ENCODE data around the gene BMP8A.

Gene BMP8A

DNA sequence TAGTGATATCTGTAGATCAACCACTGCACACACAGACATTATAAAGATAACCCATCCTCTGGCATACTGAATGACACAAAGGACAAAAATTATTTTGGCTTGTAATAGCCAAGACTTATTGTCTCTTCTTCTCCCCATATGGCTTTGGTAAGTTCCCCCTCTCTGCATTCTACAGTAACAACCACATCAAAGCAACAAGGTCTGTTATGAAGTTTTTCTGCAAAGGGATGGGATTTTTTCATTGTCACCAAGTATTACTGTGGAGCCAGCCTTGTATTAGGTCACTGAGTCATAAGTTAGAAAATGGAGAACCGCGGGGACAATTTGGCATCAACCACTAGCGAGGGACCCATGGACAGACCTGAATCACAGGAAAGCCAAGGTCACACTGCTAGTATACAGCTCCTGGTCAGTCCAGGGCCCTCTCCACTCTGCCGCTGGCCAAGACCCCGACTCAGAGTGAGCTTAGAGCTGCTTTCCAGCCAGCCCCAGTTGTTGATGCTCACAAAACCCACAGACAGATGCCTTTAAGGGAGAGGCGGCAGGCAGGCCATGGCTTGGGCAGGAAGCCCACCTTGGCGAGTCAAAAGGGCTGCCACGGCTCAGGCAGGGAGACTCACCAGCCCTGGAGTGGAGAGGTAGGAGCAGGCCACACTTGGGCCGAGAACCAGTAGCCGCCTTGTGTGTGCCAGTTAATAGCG, 79.2 kb downstream of the BMP8A start:
- DNase-seq (ENCODE audit: low read depth in 3 of 3) = no peak

DNA sequence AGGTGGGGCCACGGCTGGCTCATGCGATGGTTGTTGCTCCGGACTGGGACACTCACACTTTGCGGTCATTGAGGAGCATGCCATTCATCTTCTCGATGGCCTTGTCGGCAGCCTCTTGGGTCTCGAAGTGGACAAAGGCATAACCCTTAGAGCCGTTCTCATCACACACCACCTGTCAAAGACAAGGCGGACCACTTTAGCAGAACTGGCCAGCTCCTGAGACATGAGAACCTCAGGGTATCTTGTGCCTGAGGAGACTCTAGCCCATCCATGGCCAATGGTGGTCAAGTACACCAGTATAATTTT, 79.7 kb downstream of the BMP8A start:
- DNase-seq (ENCODE audit: low read depth in 3 of 3) = no peak

DNA sequence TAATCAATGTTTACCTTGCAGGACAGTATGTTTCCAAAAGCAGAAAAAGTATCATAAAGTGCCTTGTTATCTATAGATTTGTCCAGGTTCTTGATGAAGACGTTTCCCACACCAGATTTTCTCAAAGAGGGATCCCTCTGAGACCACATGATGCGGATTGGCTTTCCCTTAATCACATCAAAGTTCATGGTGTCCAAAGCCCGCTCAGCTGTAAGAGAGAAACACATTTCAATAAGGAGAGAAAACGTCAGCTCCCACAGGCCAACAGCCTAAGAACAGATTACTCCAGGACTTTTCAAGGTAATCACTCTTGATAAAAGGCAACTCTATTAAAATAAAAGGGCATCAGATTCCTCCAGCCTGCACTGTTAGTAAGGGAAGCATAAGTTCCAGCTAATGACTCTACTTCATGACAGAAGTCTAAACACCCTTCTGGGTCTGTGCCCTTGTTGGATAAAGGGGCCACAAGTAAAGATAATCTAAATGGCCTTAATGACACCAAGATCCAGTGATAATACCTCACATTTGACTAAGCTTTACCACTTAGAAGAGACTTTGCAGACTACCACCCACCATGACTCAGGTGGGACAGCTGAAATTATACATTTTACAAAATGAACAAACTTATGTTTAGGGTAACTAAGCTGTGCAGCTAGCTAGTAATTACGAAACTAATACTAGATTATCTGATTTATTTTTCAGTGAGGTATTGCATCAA, 81.1 kb downstream of the BMP8A start:
- no peak for DNase-seq (ENCODE audit: low read depth in 3 of 3)

DNA sequence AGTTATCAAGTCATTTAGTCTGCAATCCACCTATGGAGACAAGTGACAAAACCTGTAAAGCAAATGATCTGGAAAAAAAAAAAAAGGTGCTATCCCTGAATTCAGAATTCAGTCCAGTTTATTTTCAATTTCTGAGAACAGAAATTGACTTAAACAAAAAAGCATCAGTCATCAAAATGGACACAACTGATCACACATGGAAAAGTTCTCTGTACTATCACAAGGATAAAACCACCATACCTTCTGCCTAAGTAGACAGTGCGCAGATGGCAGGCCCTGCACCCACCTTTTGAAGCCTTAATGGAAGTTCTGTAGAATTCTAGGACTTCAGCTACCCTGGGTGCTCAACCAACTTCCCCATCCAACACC, 81.6 kb downstream of the BMP8A start:
- DNase-seq (ENCODE audit: low read depth in 3 of 3) = no peak

DNA sequence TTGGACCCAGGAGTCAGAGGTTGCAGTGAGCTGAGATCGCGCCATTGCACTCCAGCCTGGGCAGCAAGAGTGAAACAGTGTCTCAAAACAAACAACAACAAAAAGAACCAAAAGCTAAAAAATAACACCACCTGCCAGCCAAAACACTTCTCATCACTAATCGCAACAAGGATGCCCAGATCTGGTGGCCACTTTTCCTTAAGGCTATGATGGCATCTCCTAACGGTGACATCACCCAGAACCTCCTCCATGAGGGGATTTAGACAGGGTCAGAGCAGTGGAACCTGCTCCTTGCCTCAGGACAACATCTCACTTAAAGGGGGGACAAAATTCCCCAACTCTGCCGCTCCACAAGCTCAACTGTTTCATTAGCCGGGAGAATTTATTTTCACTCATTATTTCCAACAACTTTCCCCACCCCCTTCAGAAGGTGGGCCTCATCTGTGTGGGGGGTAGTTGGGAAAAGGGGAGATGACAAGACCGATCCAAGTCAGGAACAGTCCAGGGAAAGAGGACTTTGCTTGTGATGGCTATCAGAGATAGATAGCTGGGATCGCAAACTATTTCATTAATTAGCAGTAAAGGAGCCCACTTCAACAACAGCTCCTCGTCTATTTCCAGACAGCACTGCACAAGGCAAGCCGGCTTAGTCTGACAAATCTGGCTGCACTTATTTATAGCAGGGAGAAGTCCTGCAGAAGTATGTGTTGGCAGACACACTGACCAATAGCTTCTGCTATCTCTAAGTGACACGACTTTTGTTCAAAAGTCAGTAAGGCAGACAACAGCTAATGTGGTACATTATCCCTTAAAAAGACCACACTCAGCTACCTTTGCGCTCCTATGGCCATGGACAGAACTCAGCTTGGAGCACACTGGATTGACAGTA, 82.5 kb downstream of the BMP8A start:
- no peak for DNase-seq (ENCODE audit: low read depth in 3 of 3)

DNA sequence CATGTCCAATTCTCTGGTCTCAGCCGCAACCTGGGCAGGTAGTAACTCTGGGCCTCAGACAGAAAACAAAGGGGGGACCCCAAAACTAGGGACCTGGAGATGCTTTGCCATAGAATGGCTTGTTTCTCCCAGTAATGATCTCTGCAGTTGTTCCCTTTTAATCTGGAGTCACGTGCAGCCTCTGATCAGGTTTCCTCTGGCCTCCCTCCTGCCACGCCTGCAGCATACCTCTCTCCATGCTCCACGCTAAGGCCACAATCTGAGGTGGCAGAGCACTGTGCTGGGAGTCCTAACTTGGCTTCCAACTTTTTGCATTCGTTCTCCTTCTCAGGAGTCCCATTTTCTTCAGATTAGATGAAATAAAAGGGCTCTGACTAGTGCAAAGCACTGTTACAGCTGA, 83.2 kb downstream of the BMP8A start:
- DNase-seq (ENCODE audit: low read depth in 3 of 3) = no peak
